Panc1 (cell line): ENCODE data around the gene PHACTR4. TPM values are rescaled to one million over a fixed set of nuclear protein-coding genes. Genes with fewer than 3 reads are reported as not detected.

Experiments used
- ATAC-seq: fragments of 200-7000 bp; cut with Tn5 transposase; 2 replicates; pipeline ENCODE4 v1.9.1; 2020; ENCODE audit warnings: mild to moderate bottlenecking, moderate library complexity
- BruUV-seq: library from RNA; stranded (reverse); fragments of 400-500 nt; replicated peaks from 2 replicates; lab custom pipeline; 2021; lab: Mats Ljungman, UMichigan
- CTCF ChIA-PET: fragments of 300-600 bp; sonication (Branson Sonifier 250); formaldehyde crosslinking; loops from one replicate; lab custom pipeline; 2022; ENCODE audit warnings: antibody characterized with exemption; lab: Charles Lee
- POLR2A ChIA-PET: fragments of 300-600 bp; sonication (Branson Sonifier 250); formaldehyde crosslinking; loops from one replicate; lab custom pipeline; 2022; ENCODE audit warnings: antibody characterized with exemption; lab: Charles Lee
- DNase-seq: peaks from one replicate; pipeline ENCODE4 v3.0.0-alpha.2; 2010; ENCODE audit warnings: low read depth, low spot score
- H3K27ac ChIP-seq: 2 replicates; pipeline ENCODE4 v1.5.1; 2011; ENCODE audit warnings: mild to moderate bottlenecking, low read length, inconsistent platforms
- H3K27me3 ChIP-seq: fragments of 200-500 bp; sonication (Bioruptor generic); 2 replicates; pipeline ENCODE4 v1.6.0; 2014; ENCODE audit warnings: low read length, inconsistent platforms; ENCODE audit not compliant: control insufficient read depth, insufficient read depth
- H3K36me3 ChIP-seq: fragments of 200-500 bp; sonication (Bioruptor generic); 2 replicates; pipeline ENCODE4 v1.5.1; 2014; ENCODE audit warnings: inconsistent platforms, mild to moderate bottlenecking, low read length, moderate library complexity; ENCODE audit not compliant: control insufficient read depth, insufficient read depth
- H3K4me1 ChIP-seq: 2 replicates; pipeline ENCODE4 v1.5.1; 2011; ENCODE audit warnings: inconsistent platforms, mild to moderate bottlenecking, low read length, moderate library complexity; ENCODE audit not compliant: control insufficient read depth, insufficient read depth
- H3K4me3 ChIP-seq, 2 experiments: 2 replicates each; pipeline ENCODE4 v1.5.1; 2011 to 2012; ENCODE audit warnings: low read depth in 2 of 2, low read length in 2 of 2, mild to moderate bottlenecking in 2 of 2, inconsistent platforms in 1 of 2, moderate library complexity in 1 of 2
- H3K9me3 ChIP-seq: fragments of 200-500 bp; sonication (Bioruptor generic); 2 replicates; pipeline ENCODE4 v1.5.1; 2014; ENCODE audit warnings: low read depth, mild to moderate bottlenecking, inconsistent platforms, low read length, moderate library complexity; ENCODE audit not compliant: control insufficient read depth, insufficient read depth
- POLR2AphosphoS5 ChIP-seq: IDR thresholded peaks from 2 replicates; pipeline ENCODE4 v1.6.1; 2012; ENCODE audit warnings: mild to moderate bottlenecking, low read depth, low read length, moderate library complexity
- SIN3A ChIP-seq: IDR thresholded peaks from 2 replicates; pipeline ENCODE4 v1.6.1; 2012; ENCODE audit warnings: low read depth, mild to moderate bottlenecking, low read length, moderate library complexity, borderline replicate concordance; ENCODE audit not compliant: insufficient read depth
- TCF7L2 ChIP-seq: IDR thresholded peaks from 2 replicates; pipeline ENCODE4 v1.6.1; 2011; ENCODE audit warnings: mild to moderate bottlenecking, low read depth, low read length, inconsistent platforms
- in situ Hi-C: cut with HindIII; loops from 2 replicates; pipeline ENCODE4 v1.10.0; 2016; ENCODE audit warnings: low sequenced_read_pairs, low pct_unique_long_range_greater_than_20kb
- intact Hi-C: fragments of 100-400 bp; cut with micrococcal nuclease; formaldehyde crosslinking; loops from one replicate; pipeline ENCODE4 v1.10.0; 2022; ENCODE audit not compliant: unreplicated experiment
- total RNA-seq: library from RNA; stranded (reverse); gene quantifications from one replicate; pipeline ENCODE4 v1.2.1, GENCODE V29; 2021; ENCODE audit not compliant: unreplicated experiment
- TF ChIP-seq, protein P1 (sequence below), 2 experiments: IDR thresholded peaks; 2 replicates each; pipeline ENCODE4 v1.6.1; 2011 to 2012; ENCODE audit warnings: low read depth in 2 of 2, control low read depth in 1 of 2, low read length in 1 of 2, mild to moderate bottlenecking in 1 of 2, moderate library complexity in 1 of 2; ENCODE audit not compliant: insufficient read depth in 1 of 2
- TF ChIP-seq, protein P2 (sequence below): fragments of 450-650 bp; IDR thresholded peaks from 2 replicates; pipeline ENCODE4 v1.5.1; 2017; ENCODE audit warnings: mild to moderate bottlenecking

PHACTR4 gene
- total RNA-seq, 1 experiment from 2014 or later, result 63.4 TPM

DNA sequence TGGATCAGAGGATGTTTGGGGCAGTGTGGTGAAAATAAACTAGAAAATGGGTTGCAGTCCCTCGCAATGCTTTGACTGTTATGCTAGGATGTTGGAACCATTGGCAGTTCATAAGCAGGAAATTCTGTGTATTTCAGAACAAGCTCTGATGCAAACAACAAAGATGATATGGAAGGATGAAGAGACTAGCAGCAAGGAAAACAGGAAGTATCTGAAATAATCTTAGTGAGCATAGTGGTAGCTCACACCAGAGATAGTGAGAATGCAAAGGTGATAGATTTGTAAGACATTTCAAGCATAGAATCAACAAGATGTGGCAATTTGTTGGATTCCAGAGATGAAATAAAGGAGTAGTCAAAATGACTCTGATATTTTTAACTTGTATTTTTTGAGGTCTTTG is 125.2 kb downstream of the PHACTR4 start:
- in situ Hi-C loops, result no loop called here
- H3K4me3 ChIP-seq, result no peak overlapping the region
- CTCF ChIA-PET, result no interaction called here
- H3K4me1 ChIP-seq, result no peaks in the 10 kb centered on the region
- H3K27me3 ChIP-seq, result no peaks in the 10 kb centered on the region
- H3K27ac ChIP-seq, result no peak overlapping the region
- POLR2A ChIA-PET, result interaction anchor here (0.9 kb wide), 1 partner anchor 11 kb away, joined by 4 read pairs; the partner anchor contains the start of gene RCC1
- peaks cover 13% of the 10 kb centered on the region for H3K36me3 ChIP-seq
- TF ChIP-seq, protein P1, sequence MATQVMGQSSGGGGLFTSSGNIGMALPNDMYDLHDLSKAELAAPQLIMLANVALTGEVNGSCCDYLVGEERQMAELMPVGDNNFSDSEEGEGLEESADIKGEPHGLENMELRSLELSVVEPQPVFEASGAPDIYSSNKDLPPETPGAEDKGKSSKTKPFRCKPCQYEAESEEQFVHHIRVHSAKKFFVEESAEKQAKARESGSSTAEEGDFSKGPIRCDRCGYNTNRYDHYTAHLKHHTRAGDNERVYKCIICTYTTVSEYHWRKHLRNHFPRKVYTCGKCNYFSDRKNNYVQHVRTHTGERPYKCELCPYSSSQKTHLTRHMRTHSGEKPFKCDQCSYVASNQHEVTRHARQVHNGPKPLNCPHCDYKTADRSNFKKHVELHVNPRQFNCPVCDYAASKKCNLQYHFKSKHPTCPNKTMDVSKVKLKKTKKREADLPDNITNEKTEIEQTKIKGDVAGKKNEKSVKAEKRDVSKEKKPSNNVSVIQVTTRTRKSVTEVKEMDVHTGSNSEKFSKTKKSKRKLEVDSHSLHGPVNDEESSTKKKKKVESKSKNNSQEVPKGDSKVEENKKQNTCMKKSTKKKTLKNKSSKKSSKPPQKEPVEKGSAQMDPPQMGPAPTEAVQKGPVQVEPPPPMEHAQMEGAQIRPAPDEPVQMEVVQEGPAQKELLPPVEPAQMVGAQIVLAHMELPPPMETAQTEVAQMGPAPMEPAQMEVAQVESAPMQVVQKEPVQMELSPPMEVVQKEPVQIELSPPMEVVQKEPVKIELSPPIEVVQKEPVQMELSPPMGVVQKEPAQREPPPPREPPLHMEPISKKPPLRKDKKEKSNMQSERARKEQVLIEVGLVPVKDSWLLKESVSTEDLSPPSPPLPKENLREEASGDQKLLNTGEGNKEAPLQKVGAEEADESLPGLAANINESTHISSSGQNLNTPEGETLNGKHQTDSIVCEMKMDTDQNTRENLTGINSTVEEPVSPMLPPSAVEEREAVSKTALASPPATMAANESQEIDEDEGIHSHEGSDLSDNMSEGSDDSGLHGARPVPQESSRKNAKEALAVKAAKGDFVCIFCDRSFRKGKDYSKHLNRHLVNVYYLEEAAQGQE (IDR thresholded peaks at IDR 0.05; ENCODE audit: insufficient read depth in 1 of 2, low read depth in 2 of 2, low read length in 1 of 2), result no peak
- TF ChIP-seq SIN3A, result no peak
- TF ChIP-seq, protein P2, sequence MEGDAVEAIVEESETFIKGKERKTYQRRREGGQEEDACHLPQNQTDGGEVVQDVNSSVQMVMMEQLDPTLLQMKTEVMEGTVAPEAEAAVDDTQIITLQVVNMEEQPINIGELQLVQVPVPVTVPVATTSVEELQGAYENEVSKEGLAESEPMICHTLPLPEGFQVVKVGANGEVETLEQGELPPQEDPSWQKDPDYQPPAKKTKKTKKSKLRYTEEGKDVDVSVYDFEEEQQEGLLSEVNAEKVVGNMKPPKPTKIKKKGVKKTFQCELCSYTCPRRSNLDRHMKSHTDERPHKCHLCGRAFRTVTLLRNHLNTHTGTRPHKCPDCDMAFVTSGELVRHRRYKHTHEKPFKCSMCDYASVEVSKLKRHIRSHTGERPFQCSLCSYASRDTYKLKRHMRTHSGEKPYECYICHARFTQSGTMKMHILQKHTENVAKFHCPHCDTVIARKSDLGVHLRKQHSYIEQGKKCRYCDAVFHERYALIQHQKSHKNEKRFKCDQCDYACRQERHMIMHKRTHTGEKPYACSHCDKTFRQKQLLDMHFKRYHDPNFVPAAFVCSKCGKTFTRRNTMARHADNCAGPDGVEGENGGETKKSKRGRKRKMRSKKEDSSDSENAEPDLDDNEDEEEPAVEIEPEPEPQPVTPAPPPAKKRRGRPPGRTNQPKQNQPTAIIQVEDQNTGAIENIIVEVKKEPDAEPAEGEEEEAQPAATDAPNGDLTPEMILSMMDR, result no peak
- TF ChIP-seq TCF7L2, result no peak
- TF ChIP-seq POLR2AphosphoS5, result no peak
- intact Hi-C loops, result no loop called here
- H3K9me3 ChIP-seq, result no peaks in the 10 kb centered on the region
- ATAC-seq (no peak), DNase-seq (no peak)
- BruUV-seq, result no TSS peak

DNA sequence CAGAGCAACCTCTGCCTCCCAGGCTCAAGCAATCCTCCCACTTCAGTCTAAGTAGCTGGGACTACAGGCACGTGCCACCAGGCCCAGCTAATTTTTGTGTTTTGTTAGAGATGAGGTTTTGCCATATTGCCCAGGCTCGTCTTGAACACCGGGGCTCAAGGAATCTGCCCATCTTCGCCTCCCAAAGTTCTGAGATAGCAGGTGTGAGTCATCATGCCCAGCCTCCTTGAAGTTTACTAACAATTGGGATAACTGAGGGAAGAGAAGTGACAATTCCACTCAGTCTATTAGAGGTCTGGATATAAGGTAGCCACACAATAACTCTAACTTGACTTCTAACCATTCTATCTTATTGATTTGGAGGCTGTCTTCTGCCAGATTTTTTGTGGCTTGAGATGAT is 130.0 kb downstream of the PHACTR4 start:
- Histone ChIP-seq H3K36me3 (peaks cover 4% of the 10 kb centered on the region), H3K27me3 (no peaks in the 10 kb centered on the region), H3K4me1 (no peaks in the 10 kb centered on the region), H3K4me3 (no peak overlapping the region), H3K27ac (no peak overlapping the region), H3K9me3 (no peaks in the 10 kb centered on the region)
- in situ Hi-C loops (no loop called here), intact Hi-C loops (no loop called here)
- CTCF ChIA-PET, result no interaction called here
- POLR2A ChIA-PET, result no interaction called here
- TF ChIP-seq, protein P2, result no peak
- TF ChIP-seq TCF7L2 (no peak), POLR2AphosphoS5 (no peak), SIN3A (no peak)
- TF ChIP-seq, protein P1 (IDR thresholded peaks at IDR 0.05; ENCODE audit: insufficient read depth in 1 of 2, low read depth in 2 of 2, low read length in 1 of 2), result no peak
- BruUV-seq, result TSS peak; percentile 61
- no peak for DNase-seq
- no peak for ATAC-seq
